Raji (cell line): ENCODE results near the gene RSPO4.

Experiments used
- POLR2A ChIP-seq: IDR thresholded peaks from 2 replicates; pipeline ENCODE4 v1.6.1; 2011; ENCODE audit warnings: low read depth, low read length, control low read depth; ENCODE audit not compliant: insufficient read depth

Gene RSPO4

DNA sequence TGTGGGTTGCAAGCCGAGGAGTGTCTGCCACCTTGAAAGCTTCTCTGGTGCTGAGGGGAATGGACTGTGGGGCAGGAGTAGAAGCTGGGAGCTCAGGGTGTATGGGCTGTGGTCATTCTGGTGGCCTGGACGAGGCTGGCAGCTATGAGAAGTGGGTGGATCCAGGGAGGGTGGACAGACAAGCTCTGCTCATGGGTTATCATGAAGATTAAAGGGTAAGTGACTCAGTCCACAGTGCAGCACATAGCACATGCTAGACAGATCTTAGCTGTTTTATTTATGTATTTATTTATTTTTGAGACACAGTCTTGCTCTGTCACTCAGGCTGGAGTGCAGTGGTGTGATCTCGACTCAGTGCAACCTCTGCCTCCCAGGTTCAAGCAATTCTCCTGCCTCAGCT is 13.8 kb downstream of the RSPO4 start:
- TF ChIP-seq POLR2A, result no peak

DNA sequence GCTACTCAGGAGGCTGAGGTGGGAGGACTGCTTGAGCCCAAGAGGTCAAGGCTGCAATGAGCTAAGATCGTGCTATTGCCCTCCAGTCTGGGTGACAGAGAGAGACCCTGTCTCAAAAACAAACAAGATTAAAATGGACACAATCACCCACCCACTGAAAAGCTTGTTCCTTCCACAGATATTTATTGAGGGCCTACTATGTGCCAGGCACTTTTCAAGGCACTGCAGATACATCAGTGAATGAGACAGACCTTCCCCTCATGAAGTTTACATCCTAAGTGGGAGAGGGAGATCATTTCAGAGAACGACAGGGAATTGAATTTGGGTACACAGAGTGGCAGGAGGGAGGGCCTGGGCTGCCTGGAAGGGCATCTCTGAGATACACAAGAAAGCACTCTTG is 14.4 kb downstream of the RSPO4 start:
- no peak for TF ChIP-seq POLR2A

DNA sequence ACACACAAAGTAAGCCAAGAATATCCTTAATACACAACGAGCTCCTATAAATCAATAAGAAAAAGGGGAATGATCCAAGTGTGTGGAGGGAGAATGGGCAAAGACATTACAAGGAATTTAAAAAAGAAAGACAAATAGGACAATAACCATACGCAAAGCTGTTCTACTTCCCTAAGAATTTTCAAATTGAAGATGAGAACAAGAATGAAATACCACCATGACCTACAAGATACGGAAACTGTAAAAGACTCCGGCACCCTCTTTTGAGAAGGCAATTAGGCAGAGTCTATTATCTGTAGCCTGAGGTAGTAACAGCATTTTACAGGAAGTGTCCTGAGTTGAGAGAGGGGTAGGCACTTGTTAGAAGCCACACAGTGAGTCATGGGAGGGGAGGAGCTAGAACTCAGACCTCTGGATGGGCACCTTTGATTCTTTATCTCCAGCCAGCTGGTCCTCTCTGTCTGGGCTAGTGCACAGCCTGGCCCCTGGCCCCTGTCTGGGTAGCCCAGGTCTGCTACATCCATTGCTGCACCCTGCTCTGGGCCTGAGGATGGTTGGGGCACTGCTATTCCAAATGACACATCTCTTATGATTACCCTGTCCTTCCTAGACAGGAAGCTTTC is 15.3 kb downstream of the RSPO4 start:
- TF ChIP-seq POLR2A, result no peak

DNA sequence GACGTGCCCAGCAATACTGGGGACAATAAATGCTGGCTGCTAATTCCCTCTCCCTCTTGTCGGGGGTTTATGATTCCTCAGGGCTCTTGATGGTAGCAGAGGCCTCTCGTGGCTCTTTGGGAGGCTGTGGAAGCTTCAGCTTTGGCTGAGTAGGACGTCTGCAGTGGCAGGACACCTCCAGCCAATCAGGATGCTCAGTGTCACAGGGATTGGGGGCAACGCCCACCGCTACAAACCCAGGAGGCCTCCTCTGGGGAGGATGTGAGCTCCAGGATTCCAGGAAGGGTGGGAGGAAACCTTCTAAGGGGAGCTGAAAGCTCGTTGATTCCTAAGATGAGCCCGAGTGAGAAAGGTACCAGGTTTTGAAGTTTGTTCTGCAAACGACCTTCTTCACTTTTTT is 19.4 kb downstream of the RSPO4 start:
- TF ChIP-seq POLR2A, result no peak

DNA sequence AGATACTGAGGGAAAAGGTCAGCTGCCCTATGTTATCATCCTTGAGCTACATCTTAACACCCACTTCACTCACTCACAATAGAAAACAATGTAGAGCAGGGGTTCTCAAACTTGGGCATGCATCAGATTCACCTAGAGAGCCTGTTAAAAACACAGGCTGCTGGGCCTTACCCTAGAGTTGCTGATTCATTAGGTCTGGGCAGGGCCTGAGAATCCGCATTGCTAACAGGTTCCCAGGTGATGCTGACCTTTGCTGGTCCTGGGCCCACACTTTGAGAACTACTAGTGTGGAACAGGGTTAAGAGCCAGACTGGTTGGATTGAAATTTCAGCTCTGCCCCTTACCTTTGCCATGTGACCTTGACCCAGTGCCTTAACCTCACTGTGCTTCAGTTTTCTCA is 25.1 kb downstream of the RSPO4 start:
- TF ChIP-seq POLR2A, result no peak

DNA sequence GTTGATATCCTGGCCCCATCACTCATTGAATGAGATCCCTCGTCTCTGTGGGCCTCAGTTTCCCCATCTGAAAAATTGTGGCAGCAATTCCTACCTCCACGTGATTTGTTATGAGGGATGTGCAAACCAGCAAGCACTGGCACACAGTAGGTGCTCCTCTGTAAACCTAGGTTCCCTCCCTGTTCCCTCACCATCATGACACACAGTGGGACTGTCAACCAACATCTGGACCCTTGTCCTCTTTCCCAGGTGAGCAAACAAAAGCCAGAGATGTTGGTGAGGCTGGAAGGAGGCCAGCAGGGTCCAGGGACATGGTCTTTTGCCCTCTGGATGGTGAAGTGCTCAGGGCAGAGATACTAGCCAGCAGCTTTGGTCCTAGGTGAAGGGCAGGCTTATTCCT is 26.1 kb downstream of the RSPO4 start:
- TF ChIP-seq POLR2A, result no peak

DNA sequence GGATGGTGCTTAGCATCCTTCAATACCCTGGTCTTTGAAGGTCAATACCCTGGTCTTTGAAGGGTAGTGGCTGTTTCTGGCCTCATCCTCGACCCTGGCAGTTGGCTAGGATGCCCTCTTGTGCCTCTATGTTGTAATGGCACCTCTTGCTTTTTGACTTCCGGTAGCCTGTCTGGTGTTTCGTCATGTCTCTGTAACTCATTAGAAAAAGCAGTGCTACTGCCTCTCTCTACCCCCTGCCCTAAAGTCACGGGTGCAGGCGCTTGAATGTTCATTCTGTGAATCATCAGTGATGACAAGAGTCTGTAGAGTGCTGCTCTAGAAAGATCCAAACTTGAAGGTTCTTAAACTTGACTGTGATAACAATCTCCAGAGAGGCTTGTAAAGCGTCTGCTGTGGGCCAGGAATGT is 28.3 kb downstream of the RSPO4 start:
- no peak for TF ChIP-seq POLR2A

DNA sequence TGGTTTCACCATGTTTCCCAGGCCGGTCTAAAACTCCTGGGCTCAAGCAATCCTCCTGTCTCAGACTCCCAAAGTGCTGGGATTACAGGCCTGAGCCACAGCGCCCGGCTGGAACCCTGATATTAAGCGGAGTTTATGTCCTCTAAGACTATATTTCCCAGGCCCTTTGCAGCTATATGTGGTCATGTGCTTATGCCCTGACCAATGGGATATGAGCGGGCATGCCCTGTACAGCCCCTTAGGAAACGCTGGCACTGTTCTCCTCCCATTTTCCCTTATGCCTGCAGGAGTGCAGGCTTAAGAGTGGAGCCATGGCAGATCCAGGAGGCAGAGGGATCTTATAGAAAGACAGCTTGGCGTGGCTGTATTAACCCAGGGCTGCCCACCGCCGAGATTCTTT is 29.9 kb downstream of the RSPO4 start:
- no peak for TF ChIP-seq POLR2A

DNA sequence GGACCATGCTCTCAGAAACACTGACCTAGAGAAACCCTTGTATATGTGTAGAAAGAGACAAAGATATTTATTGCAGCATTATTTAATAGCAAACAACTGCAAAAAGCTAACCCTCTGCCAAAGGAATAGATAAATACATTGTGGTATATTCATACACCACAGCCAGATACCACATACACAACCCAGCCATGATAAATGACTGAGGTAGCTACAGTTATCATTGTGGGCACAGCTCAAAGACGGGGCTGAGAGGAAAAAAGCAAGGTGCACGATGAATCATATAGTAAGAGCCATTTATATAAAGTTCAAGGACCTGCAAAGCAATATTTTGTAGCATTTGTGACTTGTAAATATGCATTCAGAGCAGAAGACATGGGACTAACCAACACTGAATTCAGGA is 30.8 kb downstream of the RSPO4 start:
- TF ChIP-seq POLR2A, result no peak

DNA sequence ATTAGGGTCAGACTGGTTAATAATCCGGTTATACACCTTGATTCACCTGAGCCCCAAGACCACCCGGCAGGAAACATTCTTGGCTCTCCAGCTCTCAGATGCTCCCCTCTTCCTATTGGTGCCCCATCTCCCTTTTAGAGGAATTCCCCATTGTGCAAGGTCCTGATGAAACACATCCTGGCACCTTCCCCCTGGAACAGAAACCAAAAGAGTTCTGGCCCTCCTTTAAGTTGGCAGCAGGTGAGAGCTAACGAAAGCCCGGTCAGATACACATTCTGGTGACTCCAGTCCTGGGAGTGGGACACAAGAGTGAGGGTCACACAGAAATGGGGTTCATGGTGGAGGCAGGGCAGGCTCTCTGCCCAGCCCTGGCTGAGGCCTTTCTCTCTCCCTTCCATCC is 32.2 kb downstream of the RSPO4 start:
- no peak for TF ChIP-seq POLR2A

DNA sequence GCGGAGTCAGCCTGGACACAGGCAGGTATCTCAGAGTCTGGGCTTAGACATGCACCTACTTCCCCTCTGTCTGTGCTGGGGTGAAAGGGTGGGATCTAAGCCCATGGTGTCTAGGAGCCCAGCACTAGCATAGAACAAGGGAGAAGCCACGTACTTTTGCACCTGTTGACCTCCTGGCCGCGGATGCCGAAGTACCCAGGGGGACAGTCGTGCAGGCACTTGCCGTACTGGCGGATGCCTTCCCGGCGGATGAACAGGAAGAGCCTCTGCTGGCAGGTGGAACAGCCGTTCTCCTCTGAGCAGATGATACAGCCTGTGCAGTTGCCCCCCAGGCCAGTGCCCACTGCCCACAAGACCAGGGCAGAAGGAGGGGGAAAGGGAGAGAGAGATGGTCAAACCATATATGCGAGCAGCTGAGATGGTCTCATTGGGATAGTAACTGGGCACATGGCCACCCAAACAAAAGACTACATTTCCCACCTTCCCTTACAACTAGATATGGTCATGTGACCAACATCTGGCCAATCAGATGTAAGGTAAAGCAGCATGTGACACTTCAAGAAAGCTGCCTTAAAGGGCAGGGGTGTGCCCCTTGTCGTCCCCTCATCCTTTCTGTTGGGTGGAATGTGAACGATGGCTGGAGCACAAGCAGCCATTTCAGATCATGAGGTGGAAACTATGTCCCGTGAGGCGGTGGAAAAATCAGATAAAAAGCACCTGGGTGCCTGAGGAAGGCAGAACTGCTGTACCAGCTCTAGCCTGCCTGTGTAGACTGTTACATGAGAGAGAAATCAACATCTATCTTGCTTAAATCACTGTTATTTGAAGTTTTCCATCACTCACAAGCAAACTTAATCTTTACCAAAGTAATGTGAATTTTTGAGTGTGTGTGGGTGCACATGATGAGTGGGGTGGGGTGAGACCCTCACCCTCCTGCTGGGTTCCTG is 34.0 kb downstream of the RSPO4 start:
- no peak for TF ChIP-seq POLR2A

DNA sequence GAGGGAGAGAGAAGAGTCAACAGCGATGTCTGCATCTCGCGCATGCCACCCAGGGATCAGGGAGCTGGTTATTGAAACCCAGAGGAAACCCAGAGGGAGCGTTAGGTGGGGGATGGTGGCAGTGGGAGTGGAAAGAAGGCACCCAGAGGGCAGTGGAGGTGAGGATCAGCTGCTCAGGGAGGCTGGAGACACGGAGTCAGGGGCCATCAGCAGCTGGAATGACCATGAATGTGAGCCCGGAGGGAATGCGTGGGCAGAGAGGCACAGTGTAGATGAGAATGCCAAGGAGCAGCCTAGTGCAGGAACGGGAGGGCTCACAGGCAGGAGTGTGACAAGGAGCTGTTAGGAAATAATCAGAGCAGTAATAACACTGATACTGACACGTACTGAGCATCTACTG is 36.2 kb downstream of the RSPO4 start:
- no peak for TF ChIP-seq POLR2A

DNA sequence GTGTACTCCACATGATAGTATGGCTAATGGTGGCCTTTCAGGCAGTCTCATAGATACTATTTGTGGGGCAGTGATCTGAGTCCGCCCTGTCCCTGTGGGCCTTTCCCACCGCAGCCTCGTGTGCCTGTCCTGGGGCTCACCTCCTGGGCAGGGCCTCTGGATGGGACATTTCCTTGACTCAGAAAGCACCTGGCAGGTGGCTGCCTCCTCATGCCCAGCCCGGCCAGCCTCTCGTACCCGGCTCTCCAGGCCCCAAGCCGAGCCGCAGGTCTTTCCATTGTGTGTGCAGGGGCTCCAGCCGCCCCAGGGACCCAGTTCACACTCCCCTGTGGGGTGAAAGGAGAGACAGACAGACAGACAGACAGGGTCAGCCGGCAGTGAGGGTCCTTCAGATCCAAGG is 38.3 kb downstream of the RSPO4 start:
- TF ChIP-seq POLR2A, result no peak

DNA sequence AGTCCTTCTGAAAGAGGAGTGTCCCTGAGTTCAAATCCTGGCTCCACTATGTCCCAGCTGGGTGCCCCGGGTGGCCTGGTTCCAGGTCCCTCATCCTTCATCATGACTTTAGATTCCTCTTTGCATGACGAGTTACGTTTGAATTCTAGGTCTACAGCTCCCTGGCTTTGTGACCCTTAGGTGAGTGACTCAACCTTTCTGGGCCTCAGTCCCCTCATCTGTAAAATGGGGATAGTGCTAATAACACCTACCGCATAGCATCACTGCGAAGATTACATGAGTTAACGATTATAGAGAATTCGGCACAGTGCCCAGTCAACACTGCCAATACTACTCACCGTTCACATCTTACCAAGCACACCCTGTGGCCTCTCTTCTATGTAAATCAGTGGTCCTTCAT is 39.4 kb downstream of the RSPO4 start:
- TF ChIP-seq POLR2A, result no peak

DNA sequence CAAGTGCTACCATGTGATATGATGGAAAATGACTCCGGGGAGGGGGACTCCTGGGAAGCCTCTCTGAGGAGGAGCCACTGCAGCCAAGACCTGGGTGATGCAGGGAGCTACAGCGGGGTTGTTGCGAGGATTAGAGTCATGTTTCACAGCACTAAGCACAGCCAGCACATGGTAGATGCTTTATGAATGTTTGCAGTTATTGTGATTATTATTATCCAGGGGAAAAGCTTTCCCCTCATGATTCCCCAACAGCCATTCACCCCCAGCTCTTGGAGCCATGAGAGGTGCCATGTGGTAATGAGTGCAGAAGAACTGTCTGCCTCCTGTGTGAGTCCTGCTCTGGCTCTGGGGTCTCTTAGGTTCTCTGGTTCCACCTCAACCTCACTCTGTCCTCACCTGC is 39.9 kb downstream of the RSPO4 start:
- no peak for TF ChIP-seq POLR2A

DNA sequence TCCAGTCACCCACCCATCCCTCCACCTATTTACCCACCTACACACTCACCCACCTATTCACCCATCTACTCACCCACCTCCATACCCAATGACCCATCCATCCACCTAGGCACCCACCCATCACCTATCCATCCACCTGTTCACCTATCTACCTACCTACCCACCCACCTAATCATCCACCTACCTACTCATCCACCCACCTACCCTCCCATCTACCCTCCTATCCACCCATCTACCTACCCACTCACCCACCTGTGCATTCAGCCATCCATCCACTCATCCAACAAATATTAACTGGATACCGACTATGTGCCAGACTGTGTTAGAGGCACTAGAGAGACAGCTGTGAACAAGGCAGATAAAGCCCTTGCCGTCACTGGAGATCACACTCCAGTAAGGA is 40.3 kb downstream of the RSPO4 start:
- TF ChIP-seq POLR2A, result no peak
